Neural progenitor cell (in vitro differentiated cells): Measurements from ENCODE around the gene HOXC4.
A peak's percentile ranks its signal among the peaks of the same experiment; 100 is the strongest.
"Not testable (repeated sequence)": the region's sequence is repeated elsewhere in the genome, so short reads cannot be mapped to it uniquely, and the experiment has no call there.

Experiments
- EZH2phosphoT487 ChIP-seq: fragments of 200-600 bp; sonication (generic); IDR thresholded peaks from 2 replicates; pipeline ENCODE4 v1.6.1; 2017; ENCODE audit warnings: antibody characterized with exemption
- TF ChIP-seq, protein P1 (sequence below): fragments of 200-600 bp; sonication (generic); IDR thresholded peaks from 2 replicates; pipeline ENCODE4 v1.5.1; 2017; ENCODE audit warnings: antibody characterized with exemption, mild to moderate bottlenecking

- TF ChIP-seq, protein P1, sequence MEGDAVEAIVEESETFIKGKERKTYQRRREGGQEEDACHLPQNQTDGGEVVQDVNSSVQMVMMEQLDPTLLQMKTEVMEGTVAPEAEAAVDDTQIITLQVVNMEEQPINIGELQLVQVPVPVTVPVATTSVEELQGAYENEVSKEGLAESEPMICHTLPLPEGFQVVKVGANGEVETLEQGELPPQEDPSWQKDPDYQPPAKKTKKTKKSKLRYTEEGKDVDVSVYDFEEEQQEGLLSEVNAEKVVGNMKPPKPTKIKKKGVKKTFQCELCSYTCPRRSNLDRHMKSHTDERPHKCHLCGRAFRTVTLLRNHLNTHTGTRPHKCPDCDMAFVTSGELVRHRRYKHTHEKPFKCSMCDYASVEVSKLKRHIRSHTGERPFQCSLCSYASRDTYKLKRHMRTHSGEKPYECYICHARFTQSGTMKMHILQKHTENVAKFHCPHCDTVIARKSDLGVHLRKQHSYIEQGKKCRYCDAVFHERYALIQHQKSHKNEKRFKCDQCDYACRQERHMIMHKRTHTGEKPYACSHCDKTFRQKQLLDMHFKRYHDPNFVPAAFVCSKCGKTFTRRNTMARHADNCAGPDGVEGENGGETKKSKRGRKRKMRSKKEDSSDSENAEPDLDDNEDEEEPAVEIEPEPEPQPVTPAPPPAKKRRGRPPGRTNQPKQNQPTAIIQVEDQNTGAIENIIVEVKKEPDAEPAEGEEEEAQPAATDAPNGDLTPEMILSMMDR, result not testable (repeated sequence)
- peak; percentile 76 for TF ChIP-seq EZH2phosphoT487
These were observed 36.7 kb downstream of the HOXC4 start for GRCh38 chr12:54090312-54090711.
